ENCODE results near the gene PIP5K1C. TPM values are rescaled to one million over a fixed set of nuclear protein-coding genes. Genes with fewer than 3 reads are reported as not detected.

The PIP5K1C gene
- total RNA-seq, 6 experiments from 2014 or later = 5.3 to 9.8 (median 7.6) TPM

DNA sequence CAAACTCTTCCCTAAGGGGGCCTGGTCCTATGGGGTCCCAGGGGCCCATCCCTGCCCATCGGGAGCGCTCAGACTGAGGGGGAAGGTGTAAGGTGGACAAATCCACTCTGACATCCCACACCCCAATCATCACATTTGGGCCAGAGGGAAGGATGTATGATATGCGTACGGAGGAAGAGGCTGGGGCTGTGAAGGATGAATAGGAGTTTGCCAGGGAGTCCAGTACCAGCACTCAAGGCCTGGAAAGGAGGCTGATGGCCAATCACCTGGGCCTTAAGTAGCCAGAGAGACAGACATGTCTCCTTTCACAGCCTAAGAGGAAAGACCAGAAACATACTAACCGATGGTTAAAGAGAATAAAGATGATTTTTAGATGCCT lies 22.8 kb upstream of the PIP5K1C start:
- DNase-seq (no peak), ATAC-seq (no peak)
- H3K27ac ChIP-seq = no peak overlapping the region
- no peak overlapping the region for H3K4me3 ChIP-seq
- intact Hi-C loops (cut with DNase I) = no loop called here
- 89% methylated on average over 5 of the region's 5 CpGs for WGBS (ENCODE audit: insufficient coverage, low coverage, low lambda C conversion rate, missing lambda C conversion rate)
- H3K9me3 ChIP-seq = no peaks in the 10 kb centered on the region
- TF ChIP-seq, protein P1, sequence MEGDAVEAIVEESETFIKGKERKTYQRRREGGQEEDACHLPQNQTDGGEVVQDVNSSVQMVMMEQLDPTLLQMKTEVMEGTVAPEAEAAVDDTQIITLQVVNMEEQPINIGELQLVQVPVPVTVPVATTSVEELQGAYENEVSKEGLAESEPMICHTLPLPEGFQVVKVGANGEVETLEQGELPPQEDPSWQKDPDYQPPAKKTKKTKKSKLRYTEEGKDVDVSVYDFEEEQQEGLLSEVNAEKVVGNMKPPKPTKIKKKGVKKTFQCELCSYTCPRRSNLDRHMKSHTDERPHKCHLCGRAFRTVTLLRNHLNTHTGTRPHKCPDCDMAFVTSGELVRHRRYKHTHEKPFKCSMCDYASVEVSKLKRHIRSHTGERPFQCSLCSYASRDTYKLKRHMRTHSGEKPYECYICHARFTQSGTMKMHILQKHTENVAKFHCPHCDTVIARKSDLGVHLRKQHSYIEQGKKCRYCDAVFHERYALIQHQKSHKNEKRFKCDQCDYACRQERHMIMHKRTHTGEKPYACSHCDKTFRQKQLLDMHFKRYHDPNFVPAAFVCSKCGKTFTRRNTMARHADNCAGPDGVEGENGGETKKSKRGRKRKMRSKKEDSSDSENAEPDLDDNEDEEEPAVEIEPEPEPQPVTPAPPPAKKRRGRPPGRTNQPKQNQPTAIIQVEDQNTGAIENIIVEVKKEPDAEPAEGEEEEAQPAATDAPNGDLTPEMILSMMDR (IDR thresholded peaks at IDR 0.05) = no peak
- no peak for TF ChIP-seq POLR2A (IDR thresholded peaks at IDR 0.05)
- H3K36me3 ChIP-seq = no peaks in the 10 kb centered on the region
- peaks cover 0 to 15% (median 6%) of the 10 kb centered on the region in 4 donors for H3K4me1 ChIP-seq
- no peaks in the 10 kb centered on the region for H3K27me3 ChIP-seq

DNA sequence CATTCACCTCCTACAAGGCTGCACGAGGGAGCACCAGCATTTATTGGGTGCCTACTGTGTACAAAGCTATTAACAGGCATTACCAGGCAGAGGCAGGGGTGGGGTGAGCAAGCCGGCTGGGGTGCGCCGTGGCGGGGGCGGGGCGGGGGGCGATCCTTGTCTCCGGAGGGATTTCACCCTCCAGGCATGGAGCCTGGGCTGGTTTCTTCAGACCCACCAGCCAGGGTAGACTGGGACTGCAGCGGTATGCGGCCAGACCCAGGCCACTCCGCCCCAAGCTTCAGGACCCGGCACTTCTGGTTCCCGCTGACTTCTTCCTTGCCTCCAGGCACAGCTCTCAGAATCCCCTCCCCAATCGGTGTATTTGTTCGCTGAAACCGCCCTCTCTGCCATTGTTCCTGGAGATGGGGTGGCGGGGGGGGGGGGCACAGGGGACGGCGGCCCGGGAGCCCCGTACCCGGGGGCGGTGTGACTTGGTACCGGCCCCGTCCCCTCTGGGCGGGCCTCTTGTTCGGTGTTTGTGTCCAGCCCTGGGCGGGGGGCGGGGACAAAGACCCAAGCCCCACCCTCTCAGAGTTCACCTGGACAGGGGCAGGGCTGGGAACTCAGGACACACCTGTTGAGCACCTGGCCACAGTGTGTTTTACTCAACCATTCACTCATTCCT lies 22.3 kb upstream of the PIP5K1C start:
- DNase-seq (no peak), ATAC-seq (no peak)
- H3K4me3 ChIP-seq = no peak overlapping the region
- TF ChIP-seq POLR2A (IDR thresholded peaks at IDR 0.05) = no peak
- TF ChIP-seq, protein P1 (IDR thresholded peaks at IDR 0.05) = no peak
- intact Hi-C loops (cut with DNase I) = no loop called here
- peaks cover 0 to 15% (median 6%) of the 10 kb centered on the region in 4 donors for H3K4me1 ChIP-seq
- no peaks in the 10 kb centered on the region for H3K27me3 ChIP-seq
- no peaks in the 10 kb centered on the region for H3K9me3 ChIP-seq
- no peaks in the 10 kb centered on the region for H3K36me3 ChIP-seq
- H3K27ac ChIP-seq = no peak overlapping the region
- 20% methylated on average over 2 of the region's 30 CpGs for WGBS (ENCODE audit: insufficient coverage, low coverage, low lambda C conversion rate, missing lambda C conversion rate)

DNA sequence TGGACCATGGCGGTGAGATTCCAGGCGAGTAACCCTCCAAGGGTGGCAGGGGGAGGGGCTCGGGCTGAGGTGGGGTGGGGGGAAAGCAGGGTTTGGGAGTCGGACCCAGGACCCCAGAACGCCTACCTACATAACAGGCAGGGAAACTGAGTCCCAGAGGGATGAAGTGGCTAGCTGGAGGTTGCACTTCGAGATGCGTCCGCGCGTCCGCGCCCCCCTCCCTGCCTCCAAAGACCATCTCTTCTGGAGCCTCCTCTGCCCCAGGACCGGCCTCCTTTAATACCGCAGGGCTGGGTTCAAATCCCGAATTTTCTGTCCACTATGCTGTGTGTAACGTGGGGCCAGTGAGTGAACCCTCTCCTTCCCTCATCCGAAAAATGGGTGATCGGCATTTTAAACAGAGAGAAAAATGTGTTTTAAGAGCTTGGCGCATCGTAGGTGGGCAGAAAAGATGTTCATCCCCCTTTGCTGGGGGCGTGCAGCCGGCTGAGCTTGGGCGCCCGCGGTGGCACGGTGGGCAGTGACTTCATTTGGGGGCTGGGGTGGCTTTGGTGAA lies 21.7 kb upstream of the PIP5K1C start:
- no peaks in the 10 kb centered on the region for H3K9me3 ChIP-seq
- peaks cover 0 to 15% (median 6%) of the 10 kb centered on the region in 4 donors for H3K4me1 ChIP-seq
- intact Hi-C loops (cut with DNase I) = no loop called here
- H3K36me3 ChIP-seq = no peaks in the 10 kb centered on the region
- TF ChIP-seq, protein P1 (IDR thresholded peaks at IDR 0.05) = no peak
- TF ChIP-seq POLR2A (IDR thresholded peaks at IDR 0.05) = no peak
- H3K27ac ChIP-seq = no peak overlapping the region
- H3K4me3 ChIP-seq = peak overlapping the region in 1 of 3 donors; percentile 31
- H3K27me3 ChIP-seq = no peaks in the 10 kb centered on the region
- no peak for DNase-seq
- ATAC-seq = no peak
- WGBS (ENCODE audit: insufficient coverage, low coverage, low lambda C conversion rate, missing lambda C conversion rate) = 45% methylated on average over 12 of the region's 26 CpGs

DNA sequence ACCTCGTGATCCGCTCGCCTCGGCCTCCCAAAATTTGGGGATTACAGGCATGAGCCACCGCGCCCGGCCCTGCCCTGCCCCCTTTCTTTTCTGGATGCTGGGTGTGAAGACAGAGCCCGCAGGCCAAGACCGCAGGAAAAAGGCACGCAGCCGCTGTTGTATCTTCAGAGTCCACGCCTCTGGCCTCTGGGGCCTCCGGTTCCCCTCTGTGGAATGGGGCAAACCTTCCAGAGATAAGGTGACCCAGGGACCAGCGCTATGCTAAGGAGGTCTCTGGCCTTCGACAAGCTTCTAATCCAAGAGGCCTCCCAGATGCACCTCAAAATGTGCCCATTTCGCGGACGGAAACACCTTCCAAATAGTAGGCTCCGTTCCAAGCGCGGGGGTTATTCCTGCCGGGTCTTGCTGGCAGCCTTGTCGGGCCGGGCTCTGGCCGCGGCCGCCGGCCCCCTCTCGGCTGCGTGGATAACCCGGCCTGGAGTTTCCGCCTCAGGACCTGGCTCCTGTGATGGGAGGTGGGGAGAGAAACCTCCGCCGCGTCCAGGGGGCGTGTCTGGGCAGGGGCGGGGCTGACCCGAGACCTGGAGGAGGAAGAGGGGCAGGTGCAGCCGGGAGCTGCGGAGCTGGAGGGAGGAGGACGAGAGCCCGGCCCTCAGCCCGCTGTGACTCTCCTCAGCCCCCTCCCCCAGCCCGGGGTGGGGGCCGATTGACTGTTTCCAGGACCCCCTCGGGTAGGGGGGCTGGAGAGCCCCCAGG lies 21.0 kb upstream of the PIP5K1C start:
- no peaks in the 10 kb centered on the region for H3K36me3 ChIP-seq

More for the DNA sequence above, 21.0 kb upstream of the PIP5K1C start:
- Histone ChIP-seq H3K27me3 (no peaks in the 10 kb centered on the region), H3K27ac (no peak overlapping the region), H3K4me1 (peaks cover 0 to 15% (median 6%) of the 10 kb centered on the region in 4 donors), H3K4me3 (peak overlapping the region in 1 of 3 donors; percentile 31), H3K9me3 (no peaks in the 10 kb centered on the region)
- intact Hi-C loops (cut with DNase I) = no loop called here
- WGBS (ENCODE audit: insufficient coverage, low coverage, low lambda C conversion rate, missing lambda C conversion rate) = 46% methylated on average over 6 of the region's 46 CpGs
- TF ChIP-seq, protein P1 (IDR thresholded peaks at IDR 0.05) = peak in 1 of 4 donors; percentile 16
- peak; percentile 39 for TF ChIP-seq POLR2A (IDR thresholded peaks at IDR 0.05)
- peak; percentile 77 to 85 (median 77) for DNase-seq
- peak; percentile 90 to 97 (median 92) for ATAC-seq
